Measurements from ENCODE around the gene PNCK.

DNA sequence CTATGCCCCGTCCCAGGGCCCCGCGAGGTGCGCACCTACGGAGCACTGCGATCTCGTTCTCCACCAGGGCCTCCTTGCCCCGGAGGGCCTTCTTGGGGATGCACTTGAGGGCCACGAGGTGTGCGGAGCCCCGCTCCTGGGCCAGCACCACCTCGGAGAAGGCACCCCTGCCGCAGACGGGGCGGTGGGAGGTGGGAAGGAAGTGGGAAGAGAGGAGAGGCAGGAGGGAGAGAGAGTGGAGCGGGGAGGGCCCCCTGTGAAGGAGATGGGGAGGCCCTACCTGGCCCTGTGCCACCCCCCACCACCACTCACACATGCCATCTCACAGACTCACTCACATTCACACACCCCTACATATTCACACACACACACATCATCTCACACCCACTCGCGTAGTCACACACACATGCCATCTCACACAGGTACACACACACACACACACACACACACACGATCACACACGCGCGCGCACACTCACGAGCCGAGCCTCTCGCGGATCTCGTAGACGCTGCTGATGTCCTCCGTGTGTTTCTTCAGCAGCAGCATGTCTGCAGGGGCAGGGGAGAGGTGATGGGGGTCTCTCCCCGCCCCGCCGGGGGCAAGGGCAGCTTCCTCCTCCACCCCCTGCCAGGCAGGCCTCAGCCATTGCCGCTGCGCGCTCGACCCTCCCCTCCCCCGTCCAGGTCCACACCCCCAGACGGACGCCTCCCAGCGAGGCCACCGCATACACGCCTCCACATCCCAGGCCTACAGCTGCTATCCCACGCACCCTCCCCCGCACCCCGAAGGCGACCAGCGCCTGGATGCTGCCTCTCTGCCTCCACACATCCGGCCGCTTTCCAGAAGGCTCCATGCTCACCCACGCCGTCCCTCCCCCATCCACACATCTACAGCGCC lies 834 bp downstream of the PNCK start:
- TF ChIP-seq, protein P1, sequence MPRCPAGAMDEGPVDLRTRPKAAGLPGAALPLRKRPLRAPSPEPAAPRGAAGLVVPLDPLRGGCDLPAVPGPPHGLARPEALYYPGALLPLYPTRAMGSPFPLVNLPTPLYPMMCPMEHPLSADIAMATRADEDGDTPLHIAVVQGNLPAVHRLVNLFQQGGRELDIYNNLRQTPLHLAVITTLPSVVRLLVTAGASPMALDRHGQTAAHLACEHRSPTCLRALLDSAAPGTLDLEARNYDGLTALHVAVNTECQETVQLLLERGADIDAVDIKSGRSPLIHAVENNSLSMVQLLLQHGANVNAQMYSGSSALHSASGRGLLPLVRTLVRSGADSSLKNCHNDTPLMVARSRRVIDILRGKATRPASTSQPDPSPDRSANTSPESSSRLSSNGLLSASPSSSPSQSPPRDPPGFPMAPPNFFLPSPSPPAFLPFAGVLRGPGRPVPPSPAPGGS (IDR thresholded peaks at IDR 0.05), result no peak
- TF ChIP-seq, protein P2, sequence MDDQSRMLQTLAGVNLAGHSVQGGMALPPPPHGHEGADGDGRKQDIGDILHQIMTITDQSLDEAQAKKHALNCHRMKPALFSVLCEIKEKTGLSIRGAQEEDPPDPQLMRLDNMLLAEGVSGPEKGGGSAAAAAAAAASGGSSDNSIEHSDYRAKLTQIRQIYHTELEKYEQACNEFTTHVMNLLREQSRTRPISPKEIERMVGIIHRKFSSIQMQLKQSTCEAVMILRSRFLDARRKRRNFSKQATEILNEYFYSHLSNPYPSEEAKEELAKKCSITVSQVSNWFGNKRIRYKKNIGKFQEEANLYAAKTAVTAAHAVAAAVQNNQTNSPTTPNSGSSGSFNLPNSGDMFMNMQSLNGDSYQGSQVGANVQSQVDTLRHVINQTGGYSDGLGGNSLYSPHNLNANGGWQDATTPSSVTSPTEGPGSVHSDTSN (IDR thresholded peaks at IDR 0.05), result no peak
- TF ChIP-seq CEBPB (IDR thresholded peaks at IDR 0.05), result no peak
- no peak for TF ChIP-seq POLR2A (IDR thresholded peaks at IDR 0.05; ENCODE audit: low read length)
- TF ChIP-seq, protein P3, sequence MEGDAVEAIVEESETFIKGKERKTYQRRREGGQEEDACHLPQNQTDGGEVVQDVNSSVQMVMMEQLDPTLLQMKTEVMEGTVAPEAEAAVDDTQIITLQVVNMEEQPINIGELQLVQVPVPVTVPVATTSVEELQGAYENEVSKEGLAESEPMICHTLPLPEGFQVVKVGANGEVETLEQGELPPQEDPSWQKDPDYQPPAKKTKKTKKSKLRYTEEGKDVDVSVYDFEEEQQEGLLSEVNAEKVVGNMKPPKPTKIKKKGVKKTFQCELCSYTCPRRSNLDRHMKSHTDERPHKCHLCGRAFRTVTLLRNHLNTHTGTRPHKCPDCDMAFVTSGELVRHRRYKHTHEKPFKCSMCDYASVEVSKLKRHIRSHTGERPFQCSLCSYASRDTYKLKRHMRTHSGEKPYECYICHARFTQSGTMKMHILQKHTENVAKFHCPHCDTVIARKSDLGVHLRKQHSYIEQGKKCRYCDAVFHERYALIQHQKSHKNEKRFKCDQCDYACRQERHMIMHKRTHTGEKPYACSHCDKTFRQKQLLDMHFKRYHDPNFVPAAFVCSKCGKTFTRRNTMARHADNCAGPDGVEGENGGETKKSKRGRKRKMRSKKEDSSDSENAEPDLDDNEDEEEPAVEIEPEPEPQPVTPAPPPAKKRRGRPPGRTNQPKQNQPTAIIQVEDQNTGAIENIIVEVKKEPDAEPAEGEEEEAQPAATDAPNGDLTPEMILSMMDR (IDR thresholded peaks at IDR 0.05), result no peak
- TF ChIP-seq, protein P4, sequence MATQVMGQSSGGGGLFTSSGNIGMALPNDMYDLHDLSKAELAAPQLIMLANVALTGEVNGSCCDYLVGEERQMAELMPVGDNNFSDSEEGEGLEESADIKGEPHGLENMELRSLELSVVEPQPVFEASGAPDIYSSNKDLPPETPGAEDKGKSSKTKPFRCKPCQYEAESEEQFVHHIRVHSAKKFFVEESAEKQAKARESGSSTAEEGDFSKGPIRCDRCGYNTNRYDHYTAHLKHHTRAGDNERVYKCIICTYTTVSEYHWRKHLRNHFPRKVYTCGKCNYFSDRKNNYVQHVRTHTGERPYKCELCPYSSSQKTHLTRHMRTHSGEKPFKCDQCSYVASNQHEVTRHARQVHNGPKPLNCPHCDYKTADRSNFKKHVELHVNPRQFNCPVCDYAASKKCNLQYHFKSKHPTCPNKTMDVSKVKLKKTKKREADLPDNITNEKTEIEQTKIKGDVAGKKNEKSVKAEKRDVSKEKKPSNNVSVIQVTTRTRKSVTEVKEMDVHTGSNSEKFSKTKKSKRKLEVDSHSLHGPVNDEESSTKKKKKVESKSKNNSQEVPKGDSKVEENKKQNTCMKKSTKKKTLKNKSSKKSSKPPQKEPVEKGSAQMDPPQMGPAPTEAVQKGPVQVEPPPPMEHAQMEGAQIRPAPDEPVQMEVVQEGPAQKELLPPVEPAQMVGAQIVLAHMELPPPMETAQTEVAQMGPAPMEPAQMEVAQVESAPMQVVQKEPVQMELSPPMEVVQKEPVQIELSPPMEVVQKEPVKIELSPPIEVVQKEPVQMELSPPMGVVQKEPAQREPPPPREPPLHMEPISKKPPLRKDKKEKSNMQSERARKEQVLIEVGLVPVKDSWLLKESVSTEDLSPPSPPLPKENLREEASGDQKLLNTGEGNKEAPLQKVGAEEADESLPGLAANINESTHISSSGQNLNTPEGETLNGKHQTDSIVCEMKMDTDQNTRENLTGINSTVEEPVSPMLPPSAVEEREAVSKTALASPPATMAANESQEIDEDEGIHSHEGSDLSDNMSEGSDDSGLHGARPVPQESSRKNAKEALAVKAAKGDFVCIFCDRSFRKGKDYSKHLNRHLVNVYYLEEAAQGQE (IDR thresholded peaks at IDR 0.05), result no peak
- no peak for TF ChIP-seq ZFP36 (IDR thresholded peaks at IDR 0.05; ENCODE audit: borderline replicate concordance, partially characterized antibody)
- TF ChIP-seq EP300 (IDR thresholded peaks at IDR 0.05), result no peak
- TF ChIP-seq PHF8 (IDR thresholded peaks at IDR 0.05; ENCODE audit: borderline replicate concordance, low read depth), result no peak
- no peak for TF ChIP-seq NR3C1 (IDR thresholded peaks at IDR 0.05)
- TF ChIP-seq HOXB5 (CRISPR knock-in tag; IDR thresholded peaks at IDR 0.05), result no peak
- TF ChIP-seq CBX2 (IDR thresholded peaks at IDR 0.05; ENCODE audit: borderline replicate concordance, low read depth), result no peak
- TF ChIP-seq, protein P5, sequence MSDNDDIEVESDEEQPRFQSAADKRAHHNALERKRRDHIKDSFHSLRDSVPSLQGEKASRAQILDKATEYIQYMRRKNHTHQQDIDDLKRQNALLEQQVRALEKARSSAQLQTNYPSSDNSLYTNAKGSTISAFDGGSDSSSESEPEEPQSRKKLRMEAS (IDR thresholded peaks at IDR 0.05), result no peak

Measured in A549 (cell line).